Astrocyte of the cerebellum (primary cell): ENCODE results near the gene MYH3.

Experiments used
- DNase-seq: peaks from one replicate; pipeline ENCODE4 v3.0.0-alpha.2; 2011; ENCODE audit warnings: low read depth
- H3K4me3 ChIP-seq: 2 replicates; pipeline ENCODE4 v1.5.1; 2011; ENCODE audit warnings: mild to moderate bottlenecking, low read depth, low read length, moderate library complexity
- CTCF ChIP-seq: IDR thresholded peaks from 2 replicates; pipeline ENCODE4 v1.5.1; 2012; ENCODE audit warnings: low read length, low read depth, moderate library complexity, mild to moderate bottlenecking; ENCODE audit errors: missing control alignments
- in situ Hi-C: cut with HindIII; loops from 2 replicates; pipeline ENCODE4 v1.10.0; 2017; ENCODE audit warnings: low sequenced_read_pairs

The MYH3 gene

GRCh38 chr17:10652984-10653659 lies 4.0 kb downstream of the MYH3 start:
- H3K4me3 ChIP-seq, result no peak overlapping the region
- no peak for DNase-seq
- TF ChIP-seq CTCF, result no peak
- in situ Hi-C loops, result no loop called here

GRCh38 chr17:10651927-10652326 lies 5.2 kb downstream of the MYH3 start:
- DNase-seq, result no peak
- in situ Hi-C loops, result no loop called here
- no peak for TF ChIP-seq CTCF
- no peak overlapping the region for H3K4me3 ChIP-seq

GRCh38 chr17:10649602-10650001 lies 7.5 kb downstream of the MYH3 start:
- no peak overlapping the region for H3K4me3 ChIP-seq
- no peak for DNase-seq
- in situ Hi-C loops, result no loop called here
- TF ChIP-seq CTCF, result no peak

- TF ChIP-seq CTCF, result no peak
- DNase-seq, result no peak
- in situ Hi-C loops, result no loop called here
- no peak overlapping the region for H3K4me3 ChIP-seq
These were observed 8.2 kb downstream of the MYH3 start for GRCh38 chr17:10648956-10649355.

- no peak for TF ChIP-seq CTCF
- H3K4me3 ChIP-seq, result no peak overlapping the region
- in situ Hi-C loops, result no loop called here
These were observed 8.7 kb downstream of the MYH3 start for GRCh38 chr17:10648381-10648780.

GRCh38 chr17:10646392-10646990 lies 10.6 kb downstream of the MYH3 start:
- DNase-seq, result peak; percentile 52
- in situ Hi-C loops, result no loop called here
- no peak overlapping the region for H3K4me3 ChIP-seq
- peak; percentile 93 for TF ChIP-seq CTCF

More at GRCh38 chr17:10648381-10648780, 8.7 kb downstream of the MYH3 start:
- DNase-seq, result no peak
